ENCODE data around the gene NUP88.

Gene NUP88

GRCh38 chr17:5354310-5354709 is 65.2 kb downstream of the NUP88 start:
- no peak for DNase-seq

- no peak for DNase-seq
These were observed 66.7 kb downstream of the NUP88 start for GRCh38 chr17:5352681-5353289.

GRCh38 chr17:5344914-5345313 is 74.5 kb downstream of the NUP88 start:
- no peak for DNase-seq
